SU-DHL-6 (cell line): Measurements from ENCODE around the gene GOLGA3.
"Not testable (repeated sequence)": the region's sequence is repeated elsewhere in the genome, so short reads cannot be mapped to it uniquely, and the experiment has no call there.

Experiments
- CTCF ChIP-seq: fragments of 200-600 bp; sonication (generic); IDR thresholded peaks from one replicate; pipeline ENCODE4 v1.5.1; 2017; ENCODE audit warnings: antibody characterized with exemption, mild to moderate bottlenecking, low read length, moderate library complexity; ENCODE audit not compliant: insufficient read depth, poor library complexity, severe bottlenecking
- EZH2phosphoT487 ChIP-seq: fragments of 200-600 bp; sonication (generic), shearing (Covaris generic); conservative IDR thresholded peaks from 2 replicates; pipeline ENCODE4 v1.6.1; 2018; ENCODE audit warnings: mild to moderate bottlenecking, antibody characterized with exemption, low read length, moderate library complexity, mixed read lengths

- not testable (repeated sequence) for TF ChIP-seq CTCF, EZH2phosphoT487
Observed at GRCh38 chr12:132857019-132857418, 28.4 kb upstream of the GOLGA3 start.
